SU-DHL-6 (cell line): Measurements from ENCODE around the gene KRT35.

Experiments used
- CTCF ChIP-seq: fragments of 200-600 bp; sonication (generic); IDR thresholded peaks from one replicate; pipeline ENCODE4 v1.5.1; 2017; ENCODE audit warnings: antibody characterized with exemption, mild to moderate bottlenecking, low read length, moderate library complexity; ENCODE audit not compliant: insufficient read depth, poor library complexity, severe bottlenecking
- EZH2phosphoT487 ChIP-seq: fragments of 200-600 bp; sonication (generic), shearing (Covaris generic); conservative IDR thresholded peaks from 2 replicates; pipeline ENCODE4 v1.6.1; 2018; ENCODE audit warnings: mild to moderate bottlenecking, antibody characterized with exemption, low read length, moderate library complexity, mixed read lengths

DNA sequence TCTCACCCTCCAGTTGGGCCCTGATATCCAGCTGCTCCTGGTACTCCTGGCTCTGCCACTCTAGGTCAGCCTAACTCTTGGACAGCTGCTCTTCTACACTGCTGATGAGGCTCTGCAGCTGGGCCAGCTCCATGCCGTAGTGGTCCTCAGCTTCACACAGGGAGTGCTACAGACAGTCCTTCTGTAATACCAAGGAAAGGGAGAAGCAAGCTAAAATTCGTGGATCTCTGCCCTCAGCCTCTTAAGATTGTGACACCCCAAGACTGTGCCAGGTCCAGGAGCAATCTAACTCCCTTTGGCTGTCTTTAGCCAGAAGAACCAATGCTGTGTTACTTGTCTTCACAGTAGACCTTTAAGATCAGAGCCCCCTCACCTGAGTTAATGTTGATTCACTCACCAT, 32.4 kb downstream of the KRT35 start:
- TF ChIP-seq CTCF (no peak), EZH2phosphoT487 (no peak)
